RWPE2 (cell line): ENCODE data around the gene CCDC106.
A peak's percentile ranks its signal among the peaks of the same experiment; 100 is the strongest.

Experiments used
- ATAC-seq: fragments of 200-7000 bp; cut with Tn5 transposase; 3 replicates; pipeline ENCODE4 v1.9.1; 2021; ENCODE audit warnings: low read depth
- DNase-seq: peaks from one replicate; pipeline ENCODE4 v3.0.0-alpha.2; 2020; ENCODE audit warnings: low spot score
- H3K27ac ChIP-seq: fragments of 450-650 bp; 2 replicates; pipeline ENCODE4 v1.5.1; 2017; ENCODE audit warnings: mild to moderate bottlenecking; ENCODE audit not compliant: poor library complexity, severe bottlenecking
- H3K27me3 ChIP-seq: fragments of 250-450 bp; sonication (Bioruptor Pico); 2 replicates; pipeline ENCODE4 v1.5.1; 2021; ENCODE audit warnings: mild to moderate bottlenecking, moderate library complexity; ENCODE audit not compliant: insufficient read depth, poor library complexity, severe bottlenecking
- H3K36me3 ChIP-seq: fragments of 250-450 bp; sonication (Bioruptor Pico); 2 replicates; pipeline ENCODE4 v1.5.1; 2020; ENCODE audit warnings: low read depth, mild to moderate bottlenecking, moderate library complexity
- H3K4me1 ChIP-seq: fragments of 250-450 bp; sonication (Bioruptor Pico); 2 replicates; pipeline ENCODE4 v1.5.1; 2021; ENCODE audit warnings: mild to moderate bottlenecking, moderate library complexity; ENCODE audit not compliant: insufficient read depth, poor library complexity, severe bottlenecking
- H3K4me3 ChIP-seq: fragments of 250-450 bp; sonication (Bioruptor Pico); 2 replicates; pipeline ENCODE4 v1.5.1; 2021; ENCODE audit warnings: mild to moderate bottlenecking, moderate library complexity; ENCODE audit not compliant: severe bottlenecking
- H3K9me3 ChIP-seq: fragments of 250-450 bp; sonication (Bioruptor Pico); 2 replicates; pipeline ENCODE4 v1.5.1; 2021; ENCODE audit warnings: mild to moderate bottlenecking, moderate library complexity; ENCODE audit not compliant: severe bottlenecking
- CTCF ChIP-seq: fragments of 450-650 bp; IDR thresholded peaks from one replicate; pipeline ENCODE4 v1.5.1; 2017; ENCODE audit warnings: mild to moderate bottlenecking, moderate library complexity; ENCODE audit not compliant: poor library complexity, severe bottlenecking

The CCDC106 gene

GRCh38 chr19:55600662-55601028 is 47.4 kb upstream of the CCDC106 start:
- Histone ChIP-seq H3K9me3 (no peaks in the 10 kb centered on the region), H3K27ac (peak overlapping the region; percentile 83), H3K27me3 (no peaks in the 10 kb centered on the region), H3K4me1 (peaks cover 9% of the 10 kb centered on the region), H3K4me3 (peak overlapping the region; percentile 67), H3K36me3 (peaks cover 15% of the 10 kb centered on the region)
- DNase-seq (no peak), ATAC-seq (no peak)
- TF ChIP-seq CTCF = no peak

GRCh38 chr19:55601084-55601483 is 46.9 kb upstream of the CCDC106 start:
- peak overlapping the region; percentile 67 for H3K4me3 ChIP-seq
- TF ChIP-seq CTCF = no peak
- DNase-seq (no peak), ATAC-seq (no peak)
- H3K27ac ChIP-seq = peak overlapping the region; percentile 83
- no peaks in the 10 kb centered on the region for H3K9me3 ChIP-seq
- peaks cover 12% of the 10 kb centered on the region; the same call in 1 of the 2 replicates for H3K36me3 ChIP-seq
- H3K4me1 ChIP-seq = peaks cover 9% of the 10 kb centered on the region
- H3K27me3 ChIP-seq = no peaks in the 10 kb centered on the region

- ATAC-seq = no peak
- H3K27me3 ChIP-seq = no peaks in the 10 kb centered on the region
- peak overlapping the region; percentile 83 for H3K27ac ChIP-seq
- no peak for TF ChIP-seq CTCF
- H3K4me3 ChIP-seq = no peak overlapping the region
- no peak for DNase-seq
- peaks cover 15% of the 10 kb centered on the region for H3K4me1 ChIP-seq
- H3K36me3 ChIP-seq = peaks cover 13% of the 10 kb centered on the region
- no peaks in the 10 kb centered on the region for H3K9me3 ChIP-seq
Measured at GRCh38 chr19:55602104-55603001, 45.7 kb upstream of the CCDC106 start.

GRCh38 chr19:55603115-55603514 is 44.9 kb upstream of the CCDC106 start:
- Histone ChIP-seq H3K27me3 (no peaks in the 10 kb centered on the region), H3K27ac (peak overlapping the region; percentile 93), H3K36me3 (peaks cover 15% of the 10 kb centered on the region), H3K4me3 (no peak overlapping the region), H3K4me1 (peaks cover 15% of the 10 kb centered on the region), H3K9me3 (no peaks in the 10 kb centered on the region)
- DNase-seq (no peak), ATAC-seq (no peak)
- no peak for TF ChIP-seq CTCF
